B cell (primary cell): ENCODE results near the gene REC8. TPM values are rescaled to one million over a fixed set of nuclear protein-coding genes. Genes with fewer than 3 reads are reported as not detected.

Source experiments
- ATAC-seq: fragments of 200-7000 bp; cut with Tn5 transposase; one replicate; pipeline ENCODE4 v1.10.0; 2021; ENCODE audit warnings: low read depth, mild to moderate bottlenecking, moderate number of reproducible peaks, moderate library complexity
- CTCF ChIA-PET: fragments of 350-600 bp; sonication (Branson Sonifier 250); formaldehyde crosslinking; loops from one replicate; lab custom pipeline; 2021; ENCODE audit warnings: antibody characterized with exemption, inconsistent platforms; lab: Charles Lee
- POLR2A ChIA-PET: fragments of 350-600 bp; sonication (Branson Sonifier 250); formaldehyde crosslinking; loops from one replicate; lab custom pipeline; 2021; ENCODE audit warnings: antibody characterized with exemption; lab: Charles Lee
- DNase-seq: peaks from one replicate; pipeline ENCODE4 v3.0.0; 2013
- H2AFZ ChIP-seq: 2 replicates; pipeline ENCODE4 v1.6.1; 2012; ENCODE audit warnings: mild to moderate bottlenecking, low read depth, low read length; ENCODE audit not compliant: insufficient read depth, poor library complexity, severe bottlenecking
- H3K27ac ChIP-seq, 2 donors: 1 replicate in 1 of 2; 2 replicates in 1 of 2; pipeline ENCODE4 v1.5.1; 2012 to 2013; ENCODE audit warnings: low read length in 2 of 2, mild to moderate bottlenecking in 2 of 2, moderate library complexity in 1 of 2
- H3K27me3 ChIP-seq, 4 experiments: fragments of 200-600 bp in 1 of 4; sonication (generic) in 1 of 4; replicated peaks in 1 of 4; 1 replicate in 2 of 4; 2 replicates in 2 of 4; pipeline versions ENCODE4 v1.6.1 to v1.7.0; 2013 to 2016; ENCODE audit warnings: low read length in 3 of 4, mild to moderate bottlenecking in 2 of 4, mixed read lengths in 1 of 4, moderate library complexity in 1 of 4; ENCODE audit not compliant: insufficient read depth in 4 of 4, control insufficient read depth in 3 of 4; ENCODE audit errors: control extremely low read depth in 1 of 4
- H3K36me3 ChIP-seq, 2 experiments: replicated peaks in 1 of 2; 1 replicate in 1 of 2; 2 replicates in 1 of 2; pipeline versions ENCODE4 v1.6.1 to v1.7.1; 2013; ENCODE audit warnings: low read length in 1 of 2; ENCODE audit not compliant: insufficient read depth in 2 of 2, control insufficient read depth in 1 of 2; ENCODE audit errors: control extremely low read depth in 1 of 2, extremely low read depth in 1 of 2
- H3K4me1 ChIP-seq, 2 donors: fragments of 200-600 bp in 1 of 2; sonication (generic) in 1 of 2; 1 replicate in 1 of 2; 2 replicates in 1 of 2; pipeline versions ENCODE4 v1.5.1 to v1.6.1; 2013 to 2017; ENCODE audit warnings: low read length in 2 of 2; ENCODE audit not compliant: control insufficient read depth in 2 of 2, insufficient read depth in 2 of 2
- H3K4me2 ChIP-seq: replicated peaks from 2 replicates; pipeline ENCODE3; 2012; ENCODE audit warnings: mild to moderate bottlenecking, low read depth, low read length; ENCODE audit not compliant: poor library complexity, severe bottlenecking
- H3K4me3 ChIP-seq, 5 experiments: fragments of 200-600 bp in 1 of 5; sonication (generic) in 1 of 5; 1 replicate in 3 of 5; 2 replicates in 2 of 5; pipeline versions ENCODE4 v1.5.1 to v1.7.0; 2011 to 2016; ENCODE audit warnings: low read length in 4 of 5, mild to moderate bottlenecking in 4 of 5, low read depth in 2 of 5, control low read depth in 1 of 5, moderate library complexity in 1 of 5; ENCODE audit not compliant: insufficient read depth in 1 of 5; ENCODE audit errors: control extremely low read depth in 1 of 5, extremely low read depth in 1 of 5
- H3K79me2 ChIP-seq: fragments of 200-600 bp; sonication (generic); one replicate; pipeline ENCODE4 v1.6.0; 2016; ENCODE audit warnings: low read length; ENCODE audit not compliant: control insufficient read depth, insufficient read depth
- H3K9ac ChIP-seq: fragments of 200-600 bp; sonication (generic); 2 replicates; pipeline ENCODE4 v1.6.1; 2017; ENCODE audit warnings: mild to moderate bottlenecking, low read length, moderate library complexity
- H3K9me3 ChIP-seq, 3 donors: one replicate each; pipeline versions ENCODE4 v1.6.1 to v1.7.1; 2013; ENCODE audit warnings: low read length in 2 of 3; ENCODE audit not compliant: control insufficient read depth in 2 of 3, insufficient read depth in 1 of 3; ENCODE audit errors: control extremely low read depth in 1 of 3
- H4K20me1 ChIP-seq: 2 replicates; pipeline ENCODE4 v1.6.0; 2012; ENCODE audit warnings: mild to moderate bottlenecking, low read length; ENCODE audit not compliant: insufficient read depth, control insufficient read depth, poor library complexity, severe bottlenecking
- H3K27ac Mint-ChIP-seq: one replicate; pipeline ENCODE4 v1.8.0; 2021; ENCODE audit warnings: mixed read lengths
- H3K27me3 Mint-ChIP-seq: one replicate; pipeline ENCODE4 v1.8.0; 2021; ENCODE audit warnings: mixed read lengths
- H3K4me1 Mint-ChIP-seq: one replicate; pipeline ENCODE4 v1.8.0; 2021; ENCODE audit warnings: mixed read lengths
- H3K4me3 Mint-ChIP-seq: one replicate; pipeline ENCODE4 v1.8.0; 2021; ENCODE audit warnings: mixed read lengths
- H3K9me3 Mint-ChIP-seq: one replicate; pipeline ENCODE4 v1.8.0; 2022; ENCODE audit warnings: mixed read lengths; ENCODE audit not compliant: insufficient read depth
- CTCF ChIP-seq: fragments of 200-600 bp; IDR thresholded peaks from one replicate; pipeline ENCODE4 v1.8.0; 2022; ENCODE audit warnings: antibody characterized with exemption, mild to moderate bottlenecking
- EZH2 ChIP-seq: IDR thresholded peaks from 2 replicates; pipeline ENCODE4 v1.6.1; 2012; ENCODE audit warnings: borderline replicate concordance, low read depth, mild to moderate bottlenecking, moderate library complexity, low read length; ENCODE audit not compliant: insufficient read depth, poor library complexity, severe bottlenecking
- WGBS: methylation state at CpG from one replicate; pipeline ENCODE4 v1.1.5; 2013; ENCODE audit warnings: missing lambda C conversion rate; ENCODE audit not compliant: insufficient coverage; 5-methylcytosine and 5-hydroxymethylcytosine counted together
- intact Hi-C: fragments of 100-400 bp; cut with micrococcal nuclease; formaldehyde crosslinking; loops from one replicate; pipeline ENCODE4 v1.10.0; 2022
- polyA plus RNA-seq: library from polyadenylated mRNA; depleted of rRNA; stranded (reverse); fragments of >200 nt; gene quantifications from 2 replicates; pipeline ENCODE4 v1.2.3, GENCODE V29; 2012
- total RNA-seq, 2 donors: library from RNA; stranded (reverse); fragments of 120-200 nt in 1 of 2; gene quantifications; 1 replicate in 1 of 2; 2 replicates in 1 of 2; pipeline versions ENCODE4 v1.2.3 to v1.2.4, GENCODE V29; 2013 to 2022

The REC8 gene
- total and polyA plus RNA-seq, 2 donors (not counting 1 experiment from before 2014, with no cell fraction given), result 34.0 to 62.1 TPM

GRCh38 chr14:24122416-24122815, 49.5 kb upstream of the REC8 start:
- no CpG with 5 or more reads among the region's 4 CpGs for WGBS
- Mint-ChIP-seq H3K9me3 (no peaks in the 10 kb centered on the region), H3K27me3 (no peaks in the 10 kb centered on the region), H3K27ac (peak overlapping the region; percentile 91), H3K4me3 (peak overlapping the region; percentile 11), H3K4me1 (peaks cover 31% of the 10 kb centered on the region)
- Histone ChIP-seq H4K20me1 (no peaks in the 10 kb centered on the region), H3K9me3 (no peaks in the 10 kb centered on the region), H3K79me2 (peaks cover 7% of the 10 kb centered on the region), H3K27me3 (no peaks in the 10 kb centered on the region), H3K4me1 (peaks cover 25 to 26% of the 10 kb centered on the region in 2 donors), H3K4me3 (no peak overlapping the region), H3K27ac (peak overlapping the region in 1 of 2 donors; percentile 92), H3K36me3 (peaks cover 8 to 50% of the 10 kb centered on the region in 2 experiments), H3K9ac (no peak overlapping the region), H2AFZ (no peak overlapping the region), H3K4me2 (peak overlapping the region; percentile 10)
- POLR2A ChIA-PET, result interaction anchor here (0.7 to 1.3 kb wide), 3 partner anchors 8 to 24 kb away, joined by 3 to 11 read pairs (median 10); partner anchors contain the start of genes DCAF11, NRL, PSME1 and PSME2
- TF ChIP-seq EZH2, result no peak
- no peak for TF ChIP-seq CTCF
- CTCF ChIA-PET, result interaction anchor here (1.1 kb wide), 1 partner anchor 19 kb away, joined by 3 read pairs; the partner anchor contains the start of gene EMC9
- ATAC-seq (peak; percentile 72), DNase-seq (no peak)
- intact Hi-C loops, result no loop called here

DNA sequence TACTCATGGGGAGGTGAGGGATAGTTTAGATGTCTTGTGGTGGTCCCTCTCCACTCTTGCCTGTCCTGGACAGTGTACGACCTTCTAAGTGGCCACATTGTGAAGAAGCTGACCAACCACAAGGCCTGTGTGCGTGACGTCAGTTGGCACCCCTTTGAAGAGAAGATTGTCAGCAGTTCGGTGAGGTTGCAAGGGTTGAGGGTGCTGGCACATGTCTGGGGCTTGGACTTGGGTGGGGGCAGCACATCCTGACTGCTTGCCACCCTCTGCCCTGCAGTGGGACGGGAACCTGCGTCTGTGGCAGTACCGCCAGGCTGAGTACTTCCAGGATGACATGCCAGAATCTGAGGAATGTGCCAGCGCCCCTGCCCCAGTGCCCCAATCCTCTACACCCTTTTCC, 49.0 kb upstream of the REC8 start:
- TF ChIP-seq CTCF (no peak), EZH2 (no peak)
- no peak overlapping the region for H3K4me3 Mint-ChIP-seq
- ChIA-PET POLR2A (interaction anchor here (0.7 to 1.3 kb wide), 2 partner anchors 8 to 13 kb away, joined by 3 to 10 read pairs; partner anchors contain the start of genes DCAF11, NRL and PSME1), CTCF (interaction anchor here (1.1 kb wide), 1 partner anchor 19 kb away, joined by 3 read pairs; the partner anchor contains the start of gene EMC9)
- no peaks in the 10 kb centered on the region for H4K20me1 ChIP-seq
- H3K36me3 ChIP-seq, result peaks cover 8 to 45% of the 10 kb centered on the region in 2 experiments
- H3K4me1 ChIP-seq, result peaks cover 30 to 31% of the 10 kb centered on the region in 2 donors
- H3K9ac ChIP-seq, result no peak overlapping the region
- H3K27ac Mint-ChIP-seq, result peak overlapping the region; percentile 91
- no peak overlapping the region for H2AFZ ChIP-seq
- H3K27me3 Mint-ChIP-seq, result no peaks in the 10 kb centered on the region
- H3K4me1 Mint-ChIP-seq, result peaks cover 32% of the 10 kb centered on the region
- H3K4me2 ChIP-seq, result peak overlapping the region; percentile 57
- H3K27me3 ChIP-seq, result no peaks in the 10 kb centered on the region
- H3K9me3 ChIP-seq, result no peaks in the 10 kb centered on the region
- no peaks in the 10 kb centered on the region for H3K9me3 Mint-ChIP-seq
- H3K79me2 ChIP-seq, result peaks cover 4% of the 10 kb centered on the region
- no peak for ATAC-seq
- WGBS, result 96% methylated on average over 8 of the region's 8 CpGs
- DNase-seq, result no peak
- H3K27ac ChIP-seq, result peak overlapping the region; percentile 30 to 92
- intact Hi-C loops, result no loop called here
- H3K4me3 ChIP-seq, result no peak overlapping the region
